GM12891 (cell line): ENCODE data around the gene TRAPPC12.

Experiments
- PAX5 ChIP-seq: IDR thresholded peaks from 2 replicates; pipeline ENCODE4 v1.6.1; 2011; ENCODE audit warnings: low read length, moderate library complexity, mild to moderate bottlenecking; ENCODE audit not compliant: insufficient read depth, severe bottlenecking
- POLR2A ChIP-seq: IDR thresholded peaks from 2 replicates; pipeline ENCODE4 v1.6.1; 2011; ENCODE audit warnings: low read depth, low read length, control low read depth
- POLR2AphosphoS5 ChIP-seq: IDR thresholded peaks from 2 replicates; pipeline ENCODE4 v1.6.1; 2011; ENCODE audit warnings: low read depth, low read length, control low read depth
- SPI1 ChIP-seq: IDR thresholded peaks from 2 replicates; pipeline ENCODE4 v1.6.1; 2011; ENCODE audit warnings: low read depth, low read length, control low read depth
- TAF1 ChIP-seq: IDR thresholded peaks from 2 replicates; pipeline ENCODE4 v1.6.1; 2011; ENCODE audit warnings: low read depth, low read length, control low read depth

DNA sequence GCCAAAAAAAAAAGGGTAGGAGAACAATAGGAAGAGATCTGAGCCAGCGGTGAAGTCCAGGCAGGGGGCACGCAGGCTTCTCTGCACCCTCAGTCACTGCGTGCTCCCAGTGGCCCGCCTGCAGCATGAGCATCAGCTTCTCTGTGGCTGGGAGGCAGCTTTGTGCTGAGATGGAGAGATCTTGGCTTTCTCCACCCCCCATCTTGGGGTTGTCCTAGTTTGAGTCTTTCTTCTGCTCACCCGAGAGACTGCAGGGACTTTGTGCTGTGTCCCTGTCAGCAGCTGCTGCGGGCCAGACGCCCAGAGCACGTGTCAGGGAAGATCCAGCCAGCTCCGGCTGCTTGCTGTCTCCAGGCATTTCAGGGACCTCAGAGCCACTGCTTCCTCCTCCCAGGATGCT, 20.3 kb downstream of the TRAPPC12 start:
- TF ChIP-seq POLR2AphosphoS5, result no peak
- TF ChIP-seq POLR2A, result no peak
- TF ChIP-seq PAX5, result no peak
- no peak for TF ChIP-seq TAF1
- TF ChIP-seq SPI1, result no peak
